CD14-positive monocyte (primary cell): ENCODE data around the gene DNM2. TPM values are rescaled to one million over a fixed set of nuclear protein-coding genes. Genes with fewer than 3 reads are reported as not detected.

Experiments used
- DNase-seq, 3 donors: peaks; one replicate each; pipeline ENCODE4 v3.0.0-alpha.2; 2011 to 2022
- H2AFZ ChIP-seq: 2 replicates; pipeline ENCODE4 v1.6.0; 2012; ENCODE audit warnings: mild to moderate bottlenecking, low read depth, low read length, inconsistent platforms; ENCODE audit not compliant: insufficient read depth, poor library complexity, severe bottlenecking
- H3K27ac ChIP-seq, 2 donors: 1 replicate in 1 of 2; 2 replicates in 1 of 2; pipeline ENCODE4 v1.5.1; 2012 to 2013; ENCODE audit warnings: low read length in 2 of 2, control low read depth in 1 of 2, inconsistent platforms in 1 of 2, low read depth in 1 of 2, mild to moderate bottlenecking in 1 of 2
- H3K27me3 ChIP-seq, 2 donors: one replicate each; pipeline versions ENCODE4 v1.6.0 to v1.6.1; 2011 to 2013; ENCODE audit warnings: low read length in 2 of 2; ENCODE audit not compliant: control insufficient read depth in 2 of 2, insufficient read depth in 2 of 2
- H3K36me3 ChIP-seq, 2 donors: replicated peaks in 1 of 2; 1 replicate in 1 of 2; 2 replicates in 1 of 2; pipeline versions ENCODE4 v1.5.1 to v1.6.1; 2012 to 2013; ENCODE audit warnings: low read length in 2 of 2, control low read depth in 1 of 2, inconsistent platforms in 1 of 2, mild to moderate bottlenecking in 1 of 2; ENCODE audit not compliant: insufficient read depth in 2 of 2, control insufficient read depth in 1 of 2
- H3K4me1 ChIP-seq, 2 donors: 1 replicate in 1 of 2; 2 replicates in 1 of 2; pipeline versions ENCODE4 v1.5.1 to v1.6.1; 2012 to 2013; ENCODE audit warnings: low read length in 2 of 2, control low read depth in 1 of 2, inconsistent platforms in 1 of 2, mild to moderate bottlenecking in 1 of 2, moderate library complexity in 1 of 2; ENCODE audit not compliant: insufficient read depth in 2 of 2, control insufficient read depth in 1 of 2
- H3K4me2 ChIP-seq: replicated peaks from 2 replicates; pipeline ENCODE3; 2012; ENCODE audit warnings: low read length, moderate library complexity, mild to moderate bottlenecking; ENCODE audit not compliant: poor library complexity, severe bottlenecking; ENCODE audit errors: extremely low read depth
- H3K4me3 ChIP-seq, 3 experiments: fragments of 200-600 bp in 1 of 3; sonication (generic) in 1 of 3; replicated peaks in 1 of 3; 1 replicate in 2 of 3; 2 replicates in 1 of 3; pipeline ENCODE4 v1.5.1; 2011 to 2013; ENCODE audit warnings: low read length in 3 of 3, mild to moderate bottlenecking in 3 of 3, control low read depth in 2 of 3, low read depth in 2 of 3, inconsistent platforms in 1 of 3, moderate library complexity in 1 of 3
- H3K79me2 ChIP-seq: 2 replicates; pipeline ENCODE4 v1.6.0; 2012; ENCODE audit warnings: mild to moderate bottlenecking, control low read depth, inconsistent platforms, low read length, moderate library complexity; ENCODE audit not compliant: insufficient read depth
- H3K9ac ChIP-seq: 2 replicates; pipeline ENCODE4 v1.6.0; 2017; ENCODE audit warnings: low read length, mild to moderate bottlenecking; ENCODE audit not compliant: insufficient read depth, poor library complexity, severe bottlenecking
- H3K9me3 ChIP-seq, 2 donors: replicated peaks in 1 of 2; 1 replicate in 1 of 2; 2 replicates in 1 of 2; pipeline versions ENCODE4 v1.5.1 to v1.6.1; 2012 to 2013; ENCODE audit warnings: low read length in 2 of 2, control low read depth in 1 of 2; ENCODE audit not compliant: control insufficient read depth in 1 of 2, insufficient read depth in 1 of 2
- H4K20me1 ChIP-seq: 2 replicates; pipeline ENCODE4 v1.6.0; 2012; ENCODE audit warnings: mild to moderate bottlenecking, low read length, control low read depth, moderate library complexity; ENCODE audit not compliant: insufficient read depth
- H3K27ac Mint-ChIP-seq, 7 donors: one replicate each; pipeline ENCODE4 v1.8.0; 2020; ENCODE audit warnings: mild to moderate bottlenecking in 7 of 7, mixed read lengths in 7 of 7, moderate library complexity in 6 of 7, inconsistent platforms in 2 of 7
- H3K27me3 Mint-ChIP-seq, 3 donors: one replicate each; pipeline ENCODE4 v1.8.0; 2021 to 2022; ENCODE audit warnings: low read depth in 3 of 3, mild to moderate bottlenecking in 3 of 3, mixed read lengths in 3 of 3, moderate library complexity in 3 of 3, inconsistent platforms in 1 of 3
- H3K36me3 Mint-ChIP-seq, 2 donors: one replicate each; pipeline ENCODE4 v1.8.0; 2020; ENCODE audit warnings: mixed read lengths in 2 of 2, inconsistent platforms in 1 of 2, mild to moderate bottlenecking in 1 of 2
- H3K4me1 Mint-ChIP-seq: one replicate; pipeline ENCODE4 v1.8.0; 2020; ENCODE audit warnings: mild to moderate bottlenecking, mixed read lengths
- H3K4me3 Mint-ChIP-seq, 2 donors: one replicate each; pipeline ENCODE4 v1.8.0; 2020; ENCODE audit warnings: mild to moderate bottlenecking in 2 of 2, mixed read lengths in 2 of 2, moderate library complexity in 1 of 2
- H3K9me3 Mint-ChIP-seq, 7 donors: one replicate each; pipeline ENCODE4 v1.8.0; 2020 to 2022; ENCODE audit warnings: mixed read lengths in 7 of 7, mild to moderate bottlenecking in 6 of 7, moderate library complexity in 6 of 7, inconsistent platforms in 2 of 7
- WGBS: methylation state at CpG from one replicate; pipeline ENCODE4 v1.1.5; 2013; ENCODE audit warnings: missing lambda C conversion rate; ENCODE audit not compliant: insufficient coverage; 5-methylcytosine and 5-hydroxymethylcytosine counted together
- intact Hi-C, 2 donors: fragments of 100-400 bp; cut with micrococcal nuclease; formaldehyde crosslinking; loops; one replicate each; pipeline versions ENCODE4 v1.15.0 to v1.15.1; 2023
- polyA plus RNA-seq, 3 donors: library from polyadenylated mRNA; depleted of rRNA in 1 of 3; unstranded in 2 of 3; stranded (reverse) in 1 of 3; fragments of 300-500 nt in 2 of 3; fragments of >200 nt in 1 of 3; fragmentation: Illumina TruSeq in 2 of 3; gene quantifications; 1 replicate in 2 of 3; 2 replicates in 1 of 3; pipeline ENCODE4 v1.2.3, GENCODE V29; 2012 to 2021
- TF ChIP-seq, protein P1 (sequence below): fragments of 200-600 bp; IDR thresholded peaks from one replicate; pipeline ENCODE4 v1.8.0; 2022; ENCODE audit warnings: antibody characterized with exemption, mild to moderate bottlenecking

Gene DNM2
- polyA plus RNA-seq, 3 donors: 53.0 to 186 (median 69.5) TPM

DNA sequence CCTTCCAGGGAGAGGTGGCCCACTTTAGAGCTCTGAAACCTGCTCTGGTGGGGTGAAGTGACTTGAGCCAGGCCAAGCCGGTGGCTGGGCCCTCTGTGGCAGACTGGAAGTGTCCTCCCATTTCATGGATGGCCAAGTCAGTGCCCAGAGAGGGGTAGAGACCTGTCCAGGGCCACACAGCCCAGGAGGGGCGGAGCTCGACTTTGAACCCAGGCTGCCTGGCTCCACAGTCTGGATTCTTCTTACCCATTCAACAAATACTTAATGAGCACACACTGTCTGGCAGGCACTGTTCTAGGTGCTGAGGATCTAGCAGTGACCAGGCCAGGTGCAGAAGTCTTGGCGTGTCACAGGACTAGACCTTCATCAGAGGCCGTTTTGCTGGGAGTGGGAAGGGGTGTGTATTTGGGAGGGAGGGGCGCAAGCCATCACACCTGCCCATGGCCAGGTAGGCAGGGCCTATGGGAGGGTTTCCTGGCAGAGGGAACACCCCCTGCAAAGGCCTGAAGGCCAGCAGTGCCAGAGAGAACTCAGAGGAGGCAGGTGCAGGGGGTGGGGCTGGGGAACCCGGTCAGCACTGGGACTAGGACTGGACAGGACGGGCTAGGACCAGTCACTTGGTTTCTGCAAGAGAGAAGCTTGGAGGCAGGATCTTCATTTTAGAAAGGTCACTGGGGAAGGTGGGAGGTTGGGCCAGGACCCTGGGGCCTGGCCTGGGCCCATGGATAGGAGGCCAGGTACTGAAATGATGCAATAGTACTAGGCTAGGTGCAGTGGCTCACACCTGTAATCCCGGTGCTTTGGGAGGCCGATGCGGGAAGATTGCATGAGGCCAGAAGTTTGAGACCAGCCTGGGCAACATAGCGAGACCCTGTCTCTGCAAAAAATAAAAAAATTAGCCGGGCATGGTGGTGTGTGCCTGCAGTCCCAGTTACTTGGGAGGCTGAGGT, 31.8 kb downstream of the DNM2 start:
- peaks cover 0 to 4% (median 0%) of the 10 kb centered on the region in 3 donors for H3K27me3 Mint-ChIP-seq
- Histone ChIP-seq H2AFZ (no peak overlapping the region), H3K36me3 (peaks cover 0 to 5% of the 10 kb centered on the region in 2 donors), H3K27ac (peak overlapping the region; percentile 65 to 87), H3K27me3 (no peaks in the 10 kb centered on the region), H3K9me3 (no peaks in the 10 kb centered on the region), H4K20me1 (peaks cover 97% of the 10 kb centered on the region), H3K4me2 (peak overlapping the region; percentile 48), H3K79me2 (peaks cover 100% of the 10 kb centered on the region), H3K9ac (peak overlapping the region; percentile 25), H3K4me3 (no peak overlapping the region), H3K4me1 (peaks cover 57 to 66% of the 10 kb centered on the region in 2 donors)
- H3K4me3 Mint-ChIP-seq: no peak overlapping the region
- H3K9me3 Mint-ChIP-seq: no peaks in the 10 kb centered on the region
- DNase-seq: no peak
- H3K36me3 Mint-ChIP-seq: peaks cover 8 to 16% of the 10 kb centered on the region in 2 donors
- TF ChIP-seq, protein P1, sequence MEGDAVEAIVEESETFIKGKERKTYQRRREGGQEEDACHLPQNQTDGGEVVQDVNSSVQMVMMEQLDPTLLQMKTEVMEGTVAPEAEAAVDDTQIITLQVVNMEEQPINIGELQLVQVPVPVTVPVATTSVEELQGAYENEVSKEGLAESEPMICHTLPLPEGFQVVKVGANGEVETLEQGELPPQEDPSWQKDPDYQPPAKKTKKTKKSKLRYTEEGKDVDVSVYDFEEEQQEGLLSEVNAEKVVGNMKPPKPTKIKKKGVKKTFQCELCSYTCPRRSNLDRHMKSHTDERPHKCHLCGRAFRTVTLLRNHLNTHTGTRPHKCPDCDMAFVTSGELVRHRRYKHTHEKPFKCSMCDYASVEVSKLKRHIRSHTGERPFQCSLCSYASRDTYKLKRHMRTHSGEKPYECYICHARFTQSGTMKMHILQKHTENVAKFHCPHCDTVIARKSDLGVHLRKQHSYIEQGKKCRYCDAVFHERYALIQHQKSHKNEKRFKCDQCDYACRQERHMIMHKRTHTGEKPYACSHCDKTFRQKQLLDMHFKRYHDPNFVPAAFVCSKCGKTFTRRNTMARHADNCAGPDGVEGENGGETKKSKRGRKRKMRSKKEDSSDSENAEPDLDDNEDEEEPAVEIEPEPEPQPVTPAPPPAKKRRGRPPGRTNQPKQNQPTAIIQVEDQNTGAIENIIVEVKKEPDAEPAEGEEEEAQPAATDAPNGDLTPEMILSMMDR: no peak
- intact Hi-C loops: no loop called here
- peak overlapping the region; percentile 85 to 97 (median 93) for H3K27ac Mint-ChIP-seq
- 97% methylated on average over 11 of the region's 13 CpGs for WGBS
- H3K4me1 Mint-ChIP-seq: peaks cover 75% of the 10 kb centered on the region

DNA sequence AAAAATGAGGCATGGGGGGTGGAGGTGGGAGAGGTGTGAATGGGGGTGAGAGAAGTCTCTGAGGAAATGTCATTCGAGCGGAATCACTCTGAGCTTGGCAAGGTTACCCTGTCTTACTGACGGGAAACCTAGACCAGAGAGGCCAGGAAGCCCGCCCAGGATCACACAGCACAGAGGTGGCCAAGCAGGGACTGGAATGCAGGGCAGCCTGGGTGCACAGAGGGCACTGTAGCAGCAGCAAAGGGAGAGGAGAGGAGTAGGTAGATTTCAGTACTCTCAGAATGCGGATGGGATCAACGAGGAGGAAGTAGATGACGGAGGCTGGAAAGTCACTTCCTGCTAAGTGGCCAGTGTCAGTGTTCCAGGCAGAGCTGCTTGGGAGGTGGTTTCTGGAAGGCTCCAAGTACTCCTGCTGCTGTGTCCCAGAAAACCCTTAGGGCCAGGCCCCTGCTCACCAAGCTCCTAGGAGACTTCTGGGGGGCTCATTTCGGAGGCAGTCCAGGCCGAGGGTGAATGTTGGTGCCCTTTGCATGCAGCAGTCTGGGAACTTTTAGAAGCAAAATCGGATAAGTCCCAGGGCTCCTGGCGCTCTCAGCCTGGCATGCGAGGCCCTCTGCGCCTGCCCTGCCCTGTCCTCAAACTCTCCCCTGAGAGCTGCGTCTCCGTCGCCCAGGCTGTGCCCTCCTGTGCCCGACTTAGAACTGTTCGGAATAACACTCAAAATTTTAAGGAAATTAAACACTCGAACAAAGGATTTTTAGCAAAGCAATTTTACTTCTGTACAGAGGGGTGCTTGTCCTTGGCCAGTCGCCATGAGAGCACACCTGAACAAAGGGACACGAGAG, 33.5 kb downstream of the DNM2 start:
- Histone ChIP-seq H3K79me2 (peaks cover 100% of the 10 kb centered on the region), H3K9ac (peak overlapping the region; percentile 41), H4K20me1 (peaks cover 97% of the 10 kb centered on the region), H3K4me2 (peak overlapping the region; percentile 48), H2AFZ (no peak overlapping the region), H3K9me3 (no peaks in the 10 kb centered on the region), H3K27ac (peak overlapping the region; percentile 65 to 87), H3K4me3 (peak overlapping the region in 1 of 3 experiments; percentile 48), H3K27me3 (no peaks in the 10 kb centered on the region), H3K36me3 (no peaks in the 10 kb centered on the region), H3K4me1 (peaks cover 73 to 83% of the 10 kb centered on the region in 2 donors)
- H3K4me1 Mint-ChIP-seq: peaks cover 81% of the 10 kb centered on the region
- WGBS: 64% methylated on average over 16 of the region's 21 CpGs
- intact Hi-C loops: no loop called here
- peak; percentile 54 to 83 (median 77) for DNase-seq
- H3K27me3 Mint-ChIP-seq: peaks cover 0 to 4% (median 0%) of the 10 kb centered on the region in 3 donors
- TF ChIP-seq, protein P1: no peak
- no peaks in the 10 kb centered on the region for H3K9me3 Mint-ChIP-seq
- H3K36me3 Mint-ChIP-seq: peaks cover 3 to 10% of the 10 kb centered on the region in 2 donors
- H3K27ac Mint-ChIP-seq: peak overlapping the region; percentile 89 to 97 (median 94)
- peak overlapping the region; percentile 63 to 77 for H3K4me3 Mint-ChIP-seq
